Measurements from ENCODE around the gene LIMS1.
"Not testable (repeated sequence)": the region's sequence is repeated elsewhere in the genome, so short reads cannot be mapped to it uniquely, and the experiment has no call there.

The LIMS1 gene

DNA sequence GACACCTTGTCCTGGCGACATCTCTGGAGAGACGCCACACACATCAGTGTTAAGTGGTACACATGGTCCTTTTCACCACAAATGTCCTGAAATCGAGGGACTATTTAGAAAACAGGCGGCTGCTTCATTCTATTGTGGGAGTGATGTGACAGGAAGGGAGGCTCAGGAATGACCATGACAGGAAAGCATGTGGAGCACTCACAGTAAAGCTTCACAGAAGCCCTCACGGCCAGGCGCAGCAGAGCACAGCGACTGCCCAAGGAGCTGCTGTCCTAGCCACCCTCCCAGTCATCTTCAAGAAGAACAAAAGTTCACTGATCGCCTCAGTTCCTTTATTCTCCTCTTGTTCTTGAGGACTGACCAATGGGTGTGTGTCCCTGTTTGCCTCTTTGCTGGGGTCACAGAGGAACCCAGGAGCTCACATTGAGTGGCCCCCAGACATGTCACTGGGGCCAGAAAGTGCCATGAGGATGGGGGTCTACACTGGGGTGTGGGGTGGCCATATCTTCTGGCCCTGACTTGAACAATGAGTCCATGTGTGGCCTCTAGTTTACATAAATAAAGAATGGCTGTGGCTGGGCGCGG, 100.4 kb downstream of the LIMS1 start:
- DNase-seq (ENCODE audit: low read depth in 2 of 2): no peak

DNA sequence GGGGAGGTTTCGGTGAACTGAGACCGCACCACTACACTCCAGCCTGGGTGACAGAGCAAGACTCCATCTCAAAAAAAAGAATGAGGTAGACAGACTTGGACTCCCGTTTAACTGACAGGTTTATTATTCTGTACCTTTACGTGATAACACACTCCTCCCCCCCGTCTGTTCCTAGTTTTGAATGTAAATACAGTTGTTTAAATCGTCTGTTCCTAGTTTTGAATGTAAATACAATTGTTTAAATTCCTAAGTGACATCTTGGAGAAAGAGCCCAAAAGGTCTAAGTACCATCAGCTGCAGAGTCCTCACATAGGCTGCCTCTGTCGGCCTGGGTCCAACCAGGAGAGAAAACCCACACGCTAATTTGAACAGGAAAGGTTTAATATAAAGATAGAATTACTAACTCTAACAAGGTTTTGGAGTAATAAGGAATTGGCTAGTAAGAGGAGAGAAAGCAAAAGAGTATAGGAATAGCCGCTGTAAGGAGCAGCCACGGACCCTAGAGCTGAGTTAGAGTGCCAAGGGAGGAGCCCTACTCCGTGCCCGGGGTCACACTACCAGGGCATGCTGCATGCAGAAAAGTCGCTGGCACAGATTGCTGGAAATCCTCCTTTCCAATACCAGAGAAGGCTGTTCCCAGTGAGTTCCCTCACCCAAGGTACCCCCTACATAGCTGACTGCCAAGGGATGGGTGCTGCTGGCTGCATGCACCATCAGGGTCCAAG, 101.5 kb downstream of the LIMS1 start:
- no peak for DNase-seq (ENCODE audit: low read depth in 2 of 2)

DNA sequence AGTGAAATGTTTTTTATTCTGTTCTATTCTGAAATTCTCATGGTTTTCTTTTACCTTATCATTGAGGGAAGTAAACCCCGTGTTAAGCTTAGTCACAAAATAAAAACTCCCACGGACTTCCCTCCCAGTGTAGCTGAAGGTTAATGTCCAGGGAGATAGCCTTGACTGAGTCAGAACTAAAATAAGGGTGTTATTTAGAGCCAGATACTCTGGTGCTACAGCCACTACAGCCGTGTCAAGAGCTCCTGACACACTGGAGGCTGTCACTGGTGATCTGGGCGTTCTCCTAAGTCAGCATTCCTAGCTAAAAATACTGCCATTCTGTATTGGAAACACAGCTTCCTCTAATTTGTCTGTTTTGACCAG, 103.0 kb downstream of the LIMS1 start:
- DNase-seq (ENCODE audit: low read depth in 2 of 2): no peak

DNA sequence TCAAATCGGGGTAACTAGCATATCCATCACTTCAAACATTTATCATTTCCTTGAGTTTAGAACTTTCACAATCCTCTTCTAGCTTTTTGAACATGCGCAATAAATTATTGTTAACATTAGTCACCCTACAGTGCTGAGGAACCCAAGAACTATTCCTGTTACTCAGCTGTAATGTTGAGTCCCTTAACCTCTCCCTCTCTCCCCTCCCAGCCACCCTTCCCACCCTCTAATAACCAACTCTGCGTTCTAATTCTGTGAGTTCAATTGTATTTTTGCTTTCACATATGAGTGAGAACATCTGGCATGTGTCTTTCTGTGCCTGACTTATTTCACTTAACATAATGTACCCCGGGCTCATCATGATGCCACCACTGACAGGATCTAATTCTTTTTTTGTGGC, 106.5 kb downstream of the LIMS1 start:
- DNase-seq (ENCODE audit: low read depth in 2 of 2): no peak

DNA sequence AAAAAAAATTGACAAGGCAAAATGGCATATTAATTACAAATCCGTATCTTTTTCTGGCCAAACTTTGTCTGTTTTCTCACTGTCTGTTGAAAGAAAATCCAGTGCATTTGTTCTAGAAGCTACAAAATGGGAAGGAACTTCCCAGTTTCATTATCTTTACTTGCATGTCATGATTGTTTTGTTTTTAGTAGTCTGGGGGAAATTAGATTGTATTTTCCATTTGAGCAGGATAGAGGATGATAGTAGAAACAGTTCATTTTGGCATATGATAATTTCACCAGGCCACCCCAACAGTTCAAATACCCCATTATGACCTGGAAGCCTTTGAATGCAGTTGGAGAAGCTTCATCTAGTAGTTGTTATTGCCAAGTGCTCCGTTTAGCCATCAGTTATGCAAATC, 107.5 kb downstream of the LIMS1 start:
- no peak for DNase-seq (ENCODE audit: low read depth in 2 of 2)

DNA sequence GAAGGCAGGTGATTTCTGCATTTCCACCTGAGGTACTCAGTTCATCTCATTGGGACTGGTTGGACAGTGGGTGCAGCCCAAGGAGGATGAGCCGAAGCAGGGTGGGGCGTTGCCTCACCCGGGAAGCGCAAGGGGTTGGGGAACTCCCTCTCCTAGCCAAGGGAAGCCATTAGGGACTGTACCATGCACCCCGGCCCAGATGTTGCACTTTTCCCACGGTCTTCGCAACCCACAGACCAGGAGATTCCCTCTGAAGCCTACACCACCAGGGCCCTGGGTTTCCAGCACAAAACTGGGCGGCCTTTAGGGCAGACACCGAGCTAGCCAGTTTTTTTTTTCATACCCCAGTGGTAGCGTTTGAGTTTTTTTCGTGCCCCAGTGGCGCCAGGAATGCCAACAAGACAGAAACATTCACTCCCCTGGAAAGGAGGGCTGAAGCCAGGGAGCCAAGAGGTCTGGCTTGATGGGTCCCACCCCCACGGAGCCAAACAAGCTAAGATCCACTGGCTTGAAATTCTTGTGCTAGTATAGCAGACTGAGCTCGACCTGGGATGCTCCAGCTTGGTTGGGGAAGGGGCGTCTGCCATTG, 109.1 kb downstream of the LIMS1 start:
- DNase-seq (ENCODE audit: low read depth in 2 of 2): no peak

DNA sequence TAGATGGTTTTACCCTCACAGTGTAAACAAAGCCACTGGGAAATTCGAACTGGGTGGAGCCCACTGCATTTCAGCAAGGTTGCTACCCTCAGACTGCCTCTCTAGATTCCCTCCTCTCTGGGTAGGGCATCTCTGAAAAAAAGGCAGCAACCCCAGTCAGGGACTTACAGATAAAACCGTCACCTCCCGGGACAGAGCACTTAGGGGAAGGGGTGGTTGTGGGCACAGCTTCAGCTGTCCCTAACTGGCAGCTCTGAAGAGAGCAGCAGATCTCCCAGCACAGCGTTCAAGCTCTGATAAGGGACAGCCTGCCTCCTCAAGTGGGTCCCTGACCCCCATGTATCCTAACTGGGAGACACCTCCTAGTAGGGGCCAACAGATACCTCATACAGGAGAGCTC, 109.6 kb downstream of the LIMS1 start:
- DNase-seq (ENCODE audit: low read depth in 2 of 2): not testable (repeated sequence)

DNA sequence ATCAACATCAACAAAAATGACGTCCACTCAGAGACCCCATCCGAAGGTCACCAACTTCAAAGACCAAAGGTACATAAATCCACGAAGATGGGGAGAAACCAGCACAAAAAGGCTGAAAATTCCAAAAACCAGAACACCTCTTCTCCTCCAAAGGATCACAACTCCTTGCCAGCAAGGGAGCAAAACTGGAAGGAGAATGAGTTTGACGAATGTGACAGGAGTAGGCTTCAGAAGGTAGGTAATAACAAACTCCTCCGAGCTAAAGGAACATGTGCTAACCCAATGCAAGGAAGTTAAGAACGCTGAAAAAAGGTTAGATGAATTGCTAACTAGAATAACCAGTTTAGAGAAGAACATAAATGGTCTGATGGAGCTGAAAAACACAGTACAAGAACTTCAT, 110.2 kb downstream of the LIMS1 start:
- not testable (repeated sequence) for DNase-seq (ENCODE audit: low read depth in 2 of 2)

DNA sequence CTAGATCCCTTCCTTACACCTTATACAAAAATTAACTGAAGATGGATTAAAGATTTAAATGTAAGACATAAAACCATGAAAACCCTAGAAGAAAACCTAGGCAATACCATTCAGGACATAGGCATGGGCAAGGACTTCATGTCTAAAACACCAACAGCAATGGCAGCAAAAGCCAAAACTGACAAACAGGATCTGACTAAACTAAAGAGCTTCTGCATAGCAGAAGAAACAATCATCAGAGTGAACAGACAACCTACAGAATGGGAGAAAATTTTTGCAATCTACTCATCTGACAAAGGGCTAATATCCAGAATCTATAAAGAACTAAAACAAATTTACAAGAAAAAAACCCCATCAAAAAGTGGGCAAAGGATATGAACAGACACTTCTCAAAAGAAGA, 114.5 kb downstream of the LIMS1 start:
- DNase-seq (ENCODE audit: low read depth in 2 of 2): not testable (repeated sequence)

DNA sequence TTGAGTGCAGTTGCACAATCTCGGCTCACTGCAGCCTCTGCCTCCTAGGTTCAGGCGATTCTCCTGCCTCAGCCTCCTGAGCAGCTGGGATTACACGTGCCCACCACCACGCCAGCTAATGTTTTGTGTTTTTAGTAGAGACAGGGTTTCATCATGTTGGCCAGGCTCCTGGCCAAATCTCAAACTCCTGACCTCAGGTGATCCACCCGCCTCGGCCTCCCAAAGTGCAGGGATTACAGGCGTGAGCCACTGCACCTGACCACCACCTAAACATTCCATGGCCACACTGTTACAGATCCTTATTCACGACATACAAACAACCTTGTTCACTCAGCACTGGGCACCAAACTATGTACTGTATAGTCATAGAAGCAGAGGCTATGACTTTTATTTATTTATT, 116.2 kb downstream of the LIMS1 start:
- DNase-seq (ENCODE audit: low read depth in 2 of 2): not testable (repeated sequence)

DNA sequence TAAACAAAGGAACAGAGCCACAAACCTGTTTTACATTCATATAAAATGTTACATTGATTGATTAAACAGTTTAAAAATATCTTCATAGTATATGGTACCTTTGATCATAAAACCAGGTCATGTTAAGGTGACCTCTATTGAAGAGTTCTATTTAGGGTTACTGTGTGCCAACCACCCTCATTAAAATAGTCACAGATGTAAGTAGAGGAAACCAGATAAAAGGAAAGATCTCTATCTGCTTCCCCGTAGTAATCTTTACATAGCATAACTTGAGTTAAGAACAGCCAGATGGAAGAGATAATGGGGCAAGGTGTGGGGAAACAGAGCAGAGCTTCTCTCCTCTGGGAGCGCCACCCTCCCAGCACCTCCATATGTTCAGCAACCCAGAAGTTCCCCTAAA, 117.2 kb downstream of the LIMS1 start:
- not testable (repeated sequence) for DNase-seq (ENCODE audit: low read depth in 2 of 2)

DNA sequence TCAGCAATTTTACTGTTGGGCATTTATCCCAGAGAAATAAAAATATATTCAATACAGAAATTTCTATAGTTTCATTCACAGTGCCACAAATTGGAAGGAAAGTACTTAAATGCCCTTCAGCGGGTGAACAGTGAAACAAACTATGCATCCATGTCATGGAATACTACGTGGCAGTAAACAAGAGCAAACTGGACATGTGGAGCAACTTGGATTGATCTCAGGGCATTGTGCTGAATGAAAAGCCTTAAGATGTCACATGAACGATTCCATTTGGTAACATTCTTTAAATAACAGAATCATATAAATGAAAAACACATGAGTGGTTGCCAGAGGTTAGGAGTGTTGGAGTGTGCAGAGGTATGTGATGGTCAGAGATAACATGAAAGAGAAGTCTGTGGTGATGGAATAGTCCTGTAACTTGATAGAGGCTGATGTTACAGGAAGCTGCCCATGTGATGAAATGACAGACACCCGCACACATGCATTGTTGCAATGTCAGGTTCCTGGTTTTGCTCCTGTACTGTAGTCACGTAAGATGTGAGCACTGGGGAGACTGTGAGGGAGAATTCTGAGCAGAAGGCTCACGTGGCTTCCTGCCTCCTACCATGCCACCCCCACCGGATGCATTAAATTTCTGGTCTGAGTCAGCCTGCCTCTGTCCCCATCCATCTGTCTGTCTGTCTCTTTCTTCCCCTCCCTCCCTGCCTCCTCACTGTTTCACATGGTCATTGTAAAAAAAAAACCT, 118.1 kb downstream of the LIMS1 start:
- DNase-seq (ENCODE audit: low read depth in 2 of 2): peak in 1 of 2 donors; percentile 28

DNA sequence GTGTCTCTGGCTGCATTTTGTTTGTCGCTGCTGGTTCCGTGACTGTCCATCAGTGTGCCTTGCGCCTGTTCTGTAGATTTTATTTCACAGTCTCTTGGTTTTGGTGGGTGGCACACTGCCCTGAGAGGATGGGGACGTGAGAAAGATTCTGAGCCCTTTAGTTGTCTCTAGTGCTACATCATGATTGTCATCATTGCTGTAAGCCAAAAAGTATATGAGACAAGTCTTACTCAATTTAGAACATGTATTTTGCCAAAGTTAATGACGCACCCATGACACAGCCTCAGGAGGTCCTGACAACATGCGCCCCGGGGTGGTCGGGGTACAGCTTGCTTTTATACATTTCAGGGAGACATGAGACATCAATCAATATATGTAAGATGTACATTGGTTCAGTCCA, 119.2 kb downstream of the LIMS1 start:
- DNase-seq (ENCODE audit: low read depth in 2 of 2): not testable (repeated sequence)

DNA sequence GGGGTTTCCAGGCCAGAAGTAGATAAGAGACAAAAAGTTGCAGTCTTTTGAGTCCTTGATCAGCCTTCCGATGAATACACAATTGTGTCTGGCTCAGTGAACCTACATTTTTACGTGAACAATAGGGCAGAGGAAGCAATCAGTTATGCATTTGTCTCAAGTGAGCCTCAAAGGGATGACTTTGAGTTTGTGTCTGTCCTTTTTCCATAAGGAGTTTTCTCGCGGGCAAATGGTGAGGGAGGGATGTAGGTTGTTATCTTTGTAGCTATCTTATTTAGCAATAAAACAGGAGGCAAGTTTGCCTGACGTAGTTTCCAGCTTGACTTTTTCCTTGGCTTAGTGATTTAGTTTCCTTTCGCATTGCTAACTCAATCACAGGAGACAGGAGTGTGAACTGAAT, 119.6 kb downstream of the LIMS1 start:
- DNase-seq (ENCODE audit: low read depth in 2 of 2): not testable (repeated sequence)

DNA sequence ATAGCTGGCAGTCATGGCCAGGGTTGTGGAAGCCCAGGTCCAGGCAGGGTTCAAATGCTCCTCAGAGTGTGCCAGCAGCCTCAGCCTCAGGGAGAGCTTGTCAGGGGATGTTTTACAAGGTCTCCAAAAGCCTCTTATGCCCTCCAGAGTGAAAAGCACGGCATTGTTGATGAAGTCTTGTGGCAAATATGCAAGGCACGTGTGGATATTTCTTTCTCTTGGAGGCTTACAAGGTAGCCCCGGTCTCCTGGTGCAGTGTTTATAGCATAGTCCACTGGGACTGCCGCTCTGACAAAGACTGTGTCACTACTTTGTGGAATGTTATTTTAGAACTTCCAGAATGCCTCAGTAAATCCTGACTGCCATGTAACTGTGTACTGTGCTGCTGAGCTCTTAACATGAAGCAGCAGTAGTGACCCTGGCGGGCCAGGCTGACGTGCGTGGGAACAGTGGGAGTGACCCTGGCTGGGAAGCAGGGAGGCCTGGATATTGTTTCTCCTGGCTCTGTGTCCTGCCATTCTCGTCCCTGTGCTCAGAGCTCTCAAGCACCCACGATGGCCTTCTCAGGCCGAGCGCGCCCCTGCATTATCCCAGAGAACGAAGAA, 120.4 kb downstream of the LIMS1 start:
- not testable (repeated sequence) for DNase-seq (ENCODE audit: low read depth in 2 of 2)

DNA sequence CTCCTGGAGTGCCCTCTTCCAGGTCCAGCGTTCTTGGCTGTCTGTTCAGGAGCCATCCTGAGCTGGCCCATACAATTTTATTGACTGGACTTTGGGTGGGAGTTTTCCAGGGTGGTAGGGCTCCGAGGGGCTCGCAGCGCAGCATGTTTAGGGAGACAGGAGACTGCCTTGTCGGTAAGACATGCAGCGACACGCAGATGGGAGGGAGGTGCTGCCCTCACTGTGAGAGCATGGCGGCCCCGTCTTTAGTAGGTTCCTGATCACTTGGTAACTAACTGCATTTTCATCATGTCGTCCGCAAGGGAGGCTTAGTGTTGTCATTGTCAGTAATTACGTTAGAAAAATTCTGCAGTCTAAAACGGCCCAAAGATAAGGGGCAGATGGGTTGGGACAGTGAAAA, 121.0 kb downstream of the LIMS1 start:
- DNase-seq (ENCODE audit: low read depth in 2 of 2): not testable (repeated sequence)

DNA sequence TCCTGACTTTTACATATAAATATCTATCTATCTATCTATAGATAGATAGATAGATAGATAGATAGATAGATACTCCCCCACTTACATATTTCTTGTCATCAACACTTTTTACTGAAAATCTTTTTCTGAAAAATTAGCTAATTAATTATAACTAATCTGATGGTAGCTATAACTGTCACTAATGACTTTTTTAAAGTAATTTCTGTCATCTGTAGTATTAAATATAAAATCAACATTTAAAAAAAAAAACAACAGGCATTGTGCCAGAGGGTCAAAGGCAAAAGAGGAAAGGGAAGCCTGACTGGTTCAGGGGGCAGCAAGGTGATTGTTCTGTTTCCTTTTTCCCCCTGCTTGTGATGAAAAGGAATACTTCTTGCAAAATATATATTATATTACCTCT, 122.0 kb downstream of the LIMS1 start:
- DNase-seq (ENCODE audit: low read depth in 2 of 2): not testable (repeated sequence)

DNA sequence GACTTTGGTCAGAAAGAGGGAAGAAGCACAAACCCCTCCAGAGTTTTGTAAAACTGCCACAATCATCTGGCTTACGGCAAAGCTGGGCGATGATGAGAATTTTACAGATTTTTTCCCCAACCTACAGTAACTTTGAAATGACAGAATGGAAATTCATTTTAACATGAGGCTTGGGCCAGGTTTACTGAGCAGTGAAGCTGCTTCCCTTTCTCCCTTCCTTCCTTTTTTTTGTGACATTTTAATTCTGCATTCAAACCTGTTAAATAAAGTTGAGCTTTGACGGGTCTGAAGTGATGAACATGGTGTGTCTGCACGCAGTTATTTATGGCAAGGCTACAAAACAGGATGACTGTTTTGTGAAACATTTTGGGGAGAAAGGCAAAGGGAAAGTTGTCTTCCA, 123.2 kb downstream of the LIMS1 start:
- DNase-seq (ENCODE audit: low read depth in 2 of 2): not testable (repeated sequence)

DNA sequence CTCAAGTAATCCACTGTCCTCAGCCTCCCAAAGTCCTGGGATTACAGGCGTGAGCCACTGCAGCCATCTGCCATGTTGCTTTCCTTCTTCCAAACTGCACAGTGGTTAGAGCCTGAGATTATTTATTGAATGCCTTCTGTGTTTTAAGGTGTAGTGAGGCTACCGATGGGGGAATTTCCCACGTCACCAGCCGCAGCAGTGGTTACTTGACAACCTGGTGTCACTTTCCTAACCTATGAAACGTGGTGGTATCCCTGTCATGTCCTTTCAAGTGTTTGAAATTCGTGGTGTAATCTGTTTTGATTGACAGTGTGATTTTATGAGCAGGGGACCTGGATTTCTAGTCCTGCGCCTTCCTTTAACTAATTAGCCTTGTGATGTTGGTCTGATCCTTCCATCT, 124.3 kb downstream of the LIMS1 start:
- not testable (repeated sequence) for DNase-seq (ENCODE audit: low read depth in 2 of 2)

DNA sequence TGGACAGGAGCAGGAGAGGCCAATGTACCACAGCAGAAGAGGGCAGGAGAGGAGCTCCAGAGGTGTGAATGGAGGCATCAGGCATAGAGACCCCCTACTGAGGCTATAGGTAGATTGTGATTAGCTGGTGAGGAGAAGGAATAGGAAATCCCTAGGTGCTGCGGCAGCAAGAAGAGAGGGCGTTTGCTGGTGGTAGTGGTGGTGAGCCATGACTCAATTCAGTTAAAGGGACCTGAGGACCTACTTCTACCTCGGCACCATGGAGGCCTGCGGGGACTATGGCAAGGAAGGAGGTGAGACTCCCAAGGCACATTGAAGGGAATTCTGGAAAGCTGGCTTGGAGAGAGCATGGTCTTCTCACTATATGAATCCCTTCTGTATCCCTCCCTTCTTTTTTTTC, 127.2 kb downstream of the LIMS1 start:
- not testable (repeated sequence) for DNase-seq (ENCODE audit: low read depth in 2 of 2)

DNA sequence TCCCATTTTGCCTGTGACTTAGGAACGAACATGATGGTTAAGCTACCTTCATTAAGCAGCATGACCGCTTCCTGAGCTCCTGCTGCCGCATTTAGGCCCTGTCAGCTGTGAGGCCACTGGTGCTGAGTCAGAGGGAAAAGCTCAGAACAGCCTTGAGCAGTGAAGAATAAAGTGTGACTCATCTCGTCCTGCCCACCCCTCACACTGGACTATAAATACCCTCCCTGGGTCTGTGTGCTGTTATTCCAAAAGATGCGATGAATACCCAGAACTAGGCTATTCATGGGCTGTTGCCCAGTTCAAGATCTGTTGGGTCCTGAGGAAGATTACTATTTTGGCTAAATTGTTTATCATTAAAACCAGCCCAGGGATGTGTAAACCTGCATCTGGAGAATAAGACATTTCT, 127.9 kb downstream of the LIMS1 start:
- not testable (repeated sequence) for DNase-seq (ENCODE audit: low read depth in 2 of 2)

DNA sequence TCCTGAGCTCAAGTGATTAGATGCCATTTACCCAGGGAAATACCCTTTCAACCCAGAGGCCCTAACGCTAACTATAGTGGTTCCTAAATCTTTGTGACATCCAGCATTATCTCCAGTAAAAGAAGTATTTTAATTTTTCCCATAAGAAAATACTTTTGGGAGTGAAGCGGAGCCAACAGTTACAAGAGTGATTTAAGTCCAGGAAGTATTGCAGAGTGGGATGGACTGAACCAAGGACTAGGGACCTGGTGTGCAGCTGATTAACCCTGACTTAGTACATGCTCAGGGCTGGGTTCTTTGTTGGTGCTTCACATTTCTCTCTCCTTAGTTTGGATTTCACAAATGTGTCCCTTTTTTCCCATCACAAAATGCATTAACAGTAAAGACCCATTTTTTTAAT, 129.1 kb downstream of the LIMS1 start:
- DNase-seq (ENCODE audit: low read depth in 2 of 2): not testable (repeated sequence)
